22Rv1 (cell line): ENCODE results near the gene KNCN.

Experiments
- ZFX ChIP-seq: fragments of 450-650 bp; IDR thresholded peaks from 2 replicates; pipeline ENCODE4 v1.6.1; 2017; ENCODE audit warnings: antibody characterized with exemption, borderline replicate concordance
- TF ChIP-seq, protein P1 (sequence below): fragments of 450-650 bp; IDR thresholded peaks from 2 replicates; pipeline ENCODE4 v1.5.1; 2017; ENCODE audit warnings: mild to moderate bottlenecking

DNA sequence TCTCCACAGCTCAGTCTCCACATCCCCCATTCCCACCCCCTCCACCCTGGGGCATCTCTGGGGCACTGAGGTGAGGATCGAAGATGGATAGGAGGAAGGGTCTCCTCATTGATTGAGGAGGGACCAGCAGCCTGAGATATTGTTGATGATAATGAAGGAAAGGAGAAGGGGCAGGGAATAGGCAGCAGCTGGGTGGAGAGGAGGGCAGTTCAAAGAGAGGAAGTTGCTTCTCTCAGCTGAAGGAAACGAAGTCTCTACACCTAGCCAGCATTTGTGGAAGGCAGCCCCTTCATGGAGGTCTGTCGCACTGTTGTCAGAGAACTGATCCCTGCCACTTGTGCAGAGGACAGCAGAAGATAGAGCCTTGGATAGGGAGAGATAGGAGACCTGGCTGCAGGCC is 5.7 kb downstream of the KNCN start:
- TF ChIP-seq, protein P1, sequence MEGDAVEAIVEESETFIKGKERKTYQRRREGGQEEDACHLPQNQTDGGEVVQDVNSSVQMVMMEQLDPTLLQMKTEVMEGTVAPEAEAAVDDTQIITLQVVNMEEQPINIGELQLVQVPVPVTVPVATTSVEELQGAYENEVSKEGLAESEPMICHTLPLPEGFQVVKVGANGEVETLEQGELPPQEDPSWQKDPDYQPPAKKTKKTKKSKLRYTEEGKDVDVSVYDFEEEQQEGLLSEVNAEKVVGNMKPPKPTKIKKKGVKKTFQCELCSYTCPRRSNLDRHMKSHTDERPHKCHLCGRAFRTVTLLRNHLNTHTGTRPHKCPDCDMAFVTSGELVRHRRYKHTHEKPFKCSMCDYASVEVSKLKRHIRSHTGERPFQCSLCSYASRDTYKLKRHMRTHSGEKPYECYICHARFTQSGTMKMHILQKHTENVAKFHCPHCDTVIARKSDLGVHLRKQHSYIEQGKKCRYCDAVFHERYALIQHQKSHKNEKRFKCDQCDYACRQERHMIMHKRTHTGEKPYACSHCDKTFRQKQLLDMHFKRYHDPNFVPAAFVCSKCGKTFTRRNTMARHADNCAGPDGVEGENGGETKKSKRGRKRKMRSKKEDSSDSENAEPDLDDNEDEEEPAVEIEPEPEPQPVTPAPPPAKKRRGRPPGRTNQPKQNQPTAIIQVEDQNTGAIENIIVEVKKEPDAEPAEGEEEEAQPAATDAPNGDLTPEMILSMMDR: no peak
- TF ChIP-seq ZFX: no peak
